GM12878 (cell line): ENCODE measurements around the gene SLC35F6.

Source experiments
- EZH2 ChIP-seq: IDR thresholded peaks from 2 replicates; pipeline ENCODE4 v1.6.1; 2012; ENCODE audit warnings: low read depth, mild to moderate bottlenecking, control low read depth, inconsistent platforms, low read length, borderline replicate concordance; ENCODE audit not compliant: control insufficient read depth
- FOS ChIP-seq: IDR thresholded peaks from 3 replicates; pipeline ENCODE4 v1.6.1; 2011; ENCODE audit warnings: borderline replicate concordance; ENCODE audit not compliant: insufficient read length; ENCODE audit errors: extremely low read depth

- TF ChIP-seq FOS (no peak), EZH2 (no peak)
Observed at GRCh38 chr2:26782876-26783704, 19.0 kb downstream of the SLC35F6 start.
